ENCODE results near the gene IZUMO2.

The IZUMO2 gene

DNA sequence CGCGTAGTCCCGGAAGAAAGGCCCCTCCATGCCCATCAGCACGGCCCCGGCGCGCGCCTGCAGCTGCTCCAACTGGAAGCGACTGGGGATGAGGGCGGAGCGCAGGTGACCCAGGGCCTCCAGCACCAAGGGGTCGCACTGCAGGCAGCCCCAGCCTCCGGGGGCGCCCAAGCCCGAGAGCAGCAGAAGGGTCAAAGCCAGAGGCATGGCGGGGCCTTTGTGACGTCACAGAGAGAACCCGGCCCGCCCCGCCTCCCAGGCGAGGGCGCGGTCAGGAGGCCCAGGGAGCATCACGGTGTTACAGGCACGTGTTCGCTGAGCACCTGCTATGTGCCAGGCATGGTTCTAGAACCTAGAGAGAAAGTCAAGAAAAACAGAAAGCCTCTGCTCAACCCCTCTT lies at the start of gene IZUMO2:
Gene IZUMO2, minus strand, starts transcription at position 294 of the 400 bp plus-strand sequence. Its CDS starts 87 bp downstream, at position 207.
- no peak for DNase-seq (ENCODE audit: low read depth)

DNA sequence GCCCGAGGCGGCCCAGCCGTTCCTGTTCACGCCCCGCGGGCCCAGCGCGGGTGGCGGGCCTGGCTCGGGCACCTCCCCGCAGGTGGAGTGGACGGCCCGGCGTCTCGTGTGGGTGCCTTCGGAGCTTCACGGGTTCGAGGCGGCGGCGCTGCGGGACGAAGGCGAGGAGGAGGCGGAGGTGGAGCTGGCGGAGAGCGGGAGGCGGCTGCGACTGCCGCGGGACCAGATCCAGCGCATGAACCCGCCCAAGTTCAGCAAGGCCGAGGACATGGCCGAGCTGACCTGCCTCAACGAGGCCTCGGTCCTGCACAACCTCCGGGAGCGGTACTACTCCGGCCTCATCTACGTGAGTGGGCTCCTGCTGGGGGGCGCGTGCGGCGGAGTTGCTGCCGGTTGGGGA lies 47.3 kb upstream of the IZUMO2 start:
- no peak for DNase-seq (ENCODE audit: low read depth)

DNA sequence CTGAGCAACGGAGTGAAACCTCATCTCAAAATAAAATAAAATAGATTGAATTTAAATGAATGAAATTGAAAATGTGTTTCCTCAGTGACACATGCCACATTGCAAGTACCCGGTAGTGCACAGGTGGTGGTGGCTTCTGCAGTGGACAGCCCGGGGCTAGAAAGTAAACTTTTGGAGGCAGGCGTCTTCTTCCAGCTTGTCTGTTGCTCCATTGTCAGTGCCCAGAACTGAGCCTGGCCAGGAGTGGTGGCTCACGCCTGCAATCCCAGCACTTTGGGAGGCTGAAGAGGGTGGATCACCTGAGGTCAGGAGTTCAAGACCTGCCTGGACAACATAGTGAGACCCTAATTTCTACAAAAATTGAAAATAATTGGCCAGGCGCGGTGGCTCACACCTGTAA lies 46.0 kb upstream of the IZUMO2 start:
- no peak for DNase-seq (ENCODE audit: low read depth)

DNA sequence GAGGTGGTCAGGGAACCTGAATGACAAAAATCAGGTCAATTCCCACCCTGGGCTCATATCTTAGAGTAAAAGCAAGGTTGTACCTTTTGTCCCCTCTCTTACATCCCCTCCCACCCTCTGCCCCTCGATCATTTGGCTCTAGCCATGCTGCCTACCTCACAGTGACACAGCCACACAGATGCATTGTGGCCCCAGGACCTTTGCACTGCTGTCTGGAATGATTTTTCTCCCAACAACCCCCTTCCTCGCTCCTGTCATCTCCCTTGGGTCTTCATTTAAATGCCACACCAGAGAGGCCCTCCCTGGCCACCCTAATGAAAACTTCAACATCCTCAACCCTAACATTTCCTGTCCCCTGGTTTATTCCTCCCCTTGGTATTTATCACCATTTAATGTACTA lies 44.6 kb upstream of the IZUMO2 start:
- no peak for DNase-seq (ENCODE audit: low read depth)

DNA sequence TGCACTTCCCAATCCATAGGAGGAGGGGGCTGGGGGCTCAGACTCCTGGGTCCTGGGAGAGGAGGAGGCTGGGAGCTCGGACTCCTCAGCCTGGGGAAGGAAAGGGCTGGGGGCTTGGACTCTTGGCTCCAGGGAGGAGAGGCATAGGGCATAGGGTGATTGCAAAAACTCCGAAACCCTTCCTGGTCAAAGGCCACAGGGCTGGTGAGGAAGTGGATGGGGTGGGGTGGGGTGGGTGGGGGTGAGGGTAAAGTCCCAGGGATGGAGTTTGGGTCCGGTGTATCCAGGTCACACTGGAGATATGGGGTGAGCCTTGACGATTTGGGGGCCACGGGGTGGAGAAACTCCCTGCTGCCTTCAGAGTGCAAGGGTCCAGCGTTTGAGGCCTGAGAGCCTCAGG lies 43.1 kb upstream of the IZUMO2 start:
- DNase-seq (ENCODE audit: low read depth), result no peak

DNA sequence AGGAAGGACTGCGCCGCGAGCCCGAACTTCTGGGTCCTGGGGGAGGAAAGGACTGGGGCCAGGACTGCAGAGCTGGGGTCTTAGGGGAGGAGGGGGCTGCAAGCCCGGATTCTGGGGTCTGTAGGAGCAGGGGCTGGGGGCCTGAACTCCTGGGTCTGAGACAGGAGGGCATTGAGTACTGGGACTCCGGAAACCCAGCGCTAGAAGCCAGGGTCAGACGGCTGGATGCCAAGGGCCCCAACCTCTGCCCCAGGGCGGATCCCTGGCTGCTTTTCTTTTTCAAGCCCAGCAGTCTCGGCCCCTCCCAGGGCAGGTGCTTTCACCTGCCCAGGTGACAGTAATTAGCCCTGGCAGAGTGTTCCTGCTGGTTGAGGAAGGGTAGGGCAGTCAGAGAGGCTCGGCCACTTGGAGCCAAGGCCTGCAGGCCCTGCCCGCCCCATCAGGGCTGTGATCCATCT lies 42.6 kb upstream of the IZUMO2 start:
- DNase-seq (ENCODE audit: low read depth), result no peak

DNA sequence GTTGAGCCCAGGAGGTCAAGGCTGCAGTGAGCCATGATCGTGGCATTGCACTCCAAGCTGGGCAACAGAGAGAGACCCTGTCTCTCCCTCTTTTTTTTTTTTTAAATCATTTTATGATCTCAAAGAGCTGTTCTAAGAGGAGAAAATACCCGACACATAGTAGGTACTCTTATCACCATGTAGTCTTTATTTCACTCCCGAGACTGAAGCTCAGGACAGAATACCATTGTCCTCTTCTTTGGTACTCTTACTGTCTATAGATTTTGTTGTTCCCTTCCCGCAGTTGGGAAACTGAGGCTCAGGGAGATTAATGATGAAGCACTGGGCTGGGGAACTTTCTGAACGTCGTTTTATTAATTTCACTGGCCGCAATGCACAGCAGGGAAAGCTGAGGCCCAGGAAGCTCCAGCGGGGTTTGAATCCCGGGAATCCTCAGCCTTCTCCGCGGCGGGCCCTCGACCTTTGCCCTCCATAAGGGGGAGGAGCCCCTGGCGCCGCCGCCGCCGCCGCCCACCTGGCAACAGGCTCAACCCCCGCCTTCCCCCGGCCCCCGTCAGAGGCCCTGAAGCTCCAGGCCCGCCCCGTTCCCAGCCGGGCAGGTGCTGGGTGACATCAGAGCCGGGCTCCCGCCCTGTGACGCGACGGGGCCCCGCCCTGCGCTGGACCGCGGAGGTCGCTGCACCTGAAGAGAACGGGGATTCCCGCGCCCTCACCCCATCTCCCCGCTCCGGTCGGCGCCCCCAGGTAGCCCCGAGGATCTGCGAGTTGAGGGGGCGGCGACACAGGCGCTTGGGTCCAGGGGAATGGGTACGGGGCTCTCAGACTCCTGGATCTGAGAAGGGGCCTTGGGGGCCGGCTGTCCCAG lies 42.0 kb upstream of the IZUMO2 start:
- no peak for DNase-seq (ENCODE audit: low read depth)

DNA sequence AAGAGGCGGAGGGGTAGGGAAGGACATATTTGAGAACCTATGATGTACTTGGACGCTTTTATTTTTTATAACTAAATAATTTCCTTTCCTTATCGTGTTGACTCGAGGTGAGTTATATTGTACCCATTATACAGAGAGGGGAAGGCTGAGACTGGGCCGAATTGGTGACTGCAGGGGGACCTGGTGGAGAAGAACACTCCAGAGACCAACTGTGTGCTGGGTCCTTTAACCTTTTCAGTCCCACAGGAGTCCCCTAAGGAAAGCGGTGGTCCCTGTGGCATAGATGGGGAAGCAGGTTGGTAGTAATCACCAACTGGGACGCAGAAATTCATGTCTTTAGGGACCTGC lies 41.0 kb upstream of the IZUMO2 start:
- DNase-seq (ENCODE audit: low read depth), result no peak

DNA sequence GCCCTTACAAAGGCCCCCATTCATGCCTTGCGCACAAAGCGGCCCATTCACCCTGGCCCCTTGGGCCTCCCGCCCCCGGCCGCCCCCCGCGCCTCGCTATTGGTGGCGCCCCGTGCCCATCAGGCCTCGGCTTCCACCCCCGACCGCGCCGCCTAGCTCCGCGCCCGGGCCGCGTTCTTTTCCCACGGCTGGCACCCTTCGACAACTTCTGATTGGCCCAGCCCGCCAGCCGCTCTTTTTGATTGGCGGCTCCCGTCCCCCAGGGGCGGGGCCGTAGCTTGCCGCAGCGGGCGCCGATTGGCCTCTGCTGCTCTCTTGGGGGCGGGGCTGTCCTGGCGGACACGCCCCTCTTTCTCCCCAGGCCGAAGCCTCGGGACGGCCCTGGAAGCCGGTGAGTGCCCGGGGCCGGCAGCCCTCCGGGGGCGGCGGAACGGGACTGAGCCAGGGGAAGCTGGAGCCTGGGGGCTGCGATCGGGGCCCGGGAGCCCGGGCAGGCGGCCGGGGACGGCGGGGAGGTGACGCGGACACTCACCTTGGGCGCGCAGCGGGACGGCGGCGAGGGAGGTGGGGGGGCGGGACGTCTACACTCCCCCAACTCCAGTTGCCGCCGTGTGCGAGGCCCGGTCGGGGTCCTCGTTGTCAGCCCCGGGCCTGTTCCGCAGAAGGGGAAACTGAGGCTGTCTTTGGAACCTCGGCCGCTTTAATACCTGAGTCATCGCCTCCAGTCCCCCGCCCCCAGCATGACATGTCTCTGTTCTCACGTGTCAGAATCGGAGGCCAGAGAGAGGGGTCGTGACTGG lies 40.4 kb upstream of the IZUMO2 start, which contains the start of gene MYH14:
Gene MYH14, plus strand, starts transcription at position 342 of the 800 bp plus-strand sequence. CDS start 6,744 bp downstream, outside the sequence.
- DNase-seq (ENCODE audit: low read depth), result no peak

DNA sequence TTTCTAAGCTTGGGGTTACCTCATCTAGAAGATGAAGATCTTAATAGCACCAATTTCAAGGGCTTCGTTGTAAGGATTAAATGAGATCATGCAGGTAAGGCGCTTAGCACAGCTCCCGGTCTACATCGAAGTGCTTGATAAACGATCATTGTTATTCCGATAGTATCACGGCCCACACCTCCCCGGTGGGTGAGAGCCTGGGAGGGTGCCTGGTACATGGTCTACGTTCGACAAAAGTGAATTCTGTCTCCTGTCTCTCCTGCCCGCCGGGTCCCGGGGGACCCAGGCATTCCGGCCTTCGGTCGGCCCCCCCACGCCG lies 39.8 kb upstream of the IZUMO2 start:
- DNase-seq (ENCODE audit: low read depth), result no peak

DNA sequence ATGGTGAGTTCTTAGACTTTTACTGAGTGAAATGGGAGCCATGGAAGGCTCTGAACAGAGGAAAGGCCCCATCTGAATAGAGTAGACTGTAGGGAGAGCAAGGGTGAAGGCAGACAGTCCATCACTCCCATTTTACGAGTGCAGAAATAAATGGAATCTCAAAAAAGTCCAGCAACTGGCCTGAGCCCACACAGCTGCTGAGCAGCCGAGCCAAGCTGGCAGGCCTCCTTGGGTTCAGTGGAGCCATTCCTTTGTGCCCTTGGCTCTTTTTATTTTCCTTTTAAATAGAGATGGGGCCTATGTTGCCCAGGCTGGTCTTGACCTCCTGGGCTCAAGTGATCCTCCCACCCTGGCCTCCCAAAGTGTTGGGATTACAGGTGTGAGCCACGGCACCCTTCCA lies 39.3 kb upstream of the IZUMO2 start:
- DNase-seq (ENCODE audit: low read depth), result no peak

DNA sequence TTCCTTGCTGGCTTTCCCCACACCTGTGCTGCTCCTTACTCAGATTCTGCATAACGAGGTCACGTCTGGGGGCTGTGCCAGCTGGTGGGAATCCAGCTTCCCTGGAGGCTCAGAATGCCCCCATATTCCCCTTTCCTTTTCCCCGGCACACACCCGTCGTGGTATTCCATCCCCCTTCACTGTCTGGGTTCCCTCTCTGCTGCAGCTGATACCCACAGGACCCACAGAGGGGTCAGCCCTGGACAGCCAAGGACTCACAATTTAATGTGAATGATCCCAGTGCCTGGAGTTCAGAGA lies 36.1 kb upstream of the IZUMO2 start:
- no peak for DNase-seq (ENCODE audit: low read depth)

DNA sequence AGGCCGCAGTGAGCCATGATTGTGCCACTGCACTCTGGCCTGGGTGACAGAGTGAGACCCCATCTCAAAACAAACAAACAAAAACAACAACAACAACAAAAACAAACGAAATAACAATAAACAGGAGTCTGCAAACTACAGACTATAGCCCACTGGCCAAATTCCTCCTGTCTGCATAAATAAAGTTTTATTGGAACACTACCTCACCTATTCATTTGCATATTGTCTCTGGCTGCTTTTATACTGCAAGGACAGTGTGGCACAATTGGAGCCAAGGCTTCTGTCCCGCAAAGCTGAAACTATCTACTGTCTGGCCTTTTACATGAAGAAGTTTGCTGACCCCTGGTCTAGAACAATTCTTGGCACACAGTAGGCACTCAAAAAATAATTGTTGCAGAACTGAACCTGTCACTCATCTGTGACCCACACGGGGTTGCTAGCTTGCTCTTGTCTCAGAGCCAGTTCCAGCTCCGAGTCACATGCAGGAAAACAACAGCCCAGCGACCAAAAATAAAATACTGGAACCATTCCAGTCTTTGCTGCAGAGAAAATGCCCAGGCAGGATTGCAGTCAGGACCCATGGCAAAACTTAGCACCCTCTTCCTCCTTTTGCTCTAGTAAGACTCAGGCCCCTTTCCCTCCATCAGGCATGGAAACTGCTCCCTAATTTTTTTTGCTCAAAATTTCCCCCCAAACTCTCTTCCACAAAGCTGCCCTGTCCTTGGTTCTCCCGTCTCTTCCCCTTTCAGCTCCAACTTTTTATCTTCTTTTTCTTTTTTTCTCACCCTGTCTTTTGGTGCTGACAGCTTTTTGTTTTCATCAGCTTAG lies 35.6 kb upstream of the IZUMO2 start:
- no peak for DNase-seq (ENCODE audit: low read depth)

DNA sequence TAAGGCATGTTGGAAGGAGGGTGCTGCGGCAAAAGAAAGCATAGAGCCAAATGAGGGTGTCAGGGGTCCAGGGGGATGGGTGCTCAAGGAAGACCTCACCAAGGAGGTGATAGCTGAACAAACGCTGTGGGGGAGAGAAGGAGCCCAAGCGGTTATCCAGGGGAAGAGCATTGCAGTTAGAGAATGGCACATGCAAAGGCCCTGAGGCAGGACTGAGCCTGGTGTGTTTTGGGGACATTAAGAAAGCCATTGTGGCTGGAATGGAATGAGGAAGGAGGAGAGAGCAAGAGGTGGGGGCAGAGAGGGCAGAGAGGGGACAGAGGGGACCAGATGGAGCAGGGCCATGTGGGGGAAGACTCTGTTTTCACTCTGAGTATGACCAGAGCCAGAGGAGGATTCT lies 34.3 kb upstream of the IZUMO2 start:
- no peak for DNase-seq (ENCODE audit: low read depth)

DNA sequence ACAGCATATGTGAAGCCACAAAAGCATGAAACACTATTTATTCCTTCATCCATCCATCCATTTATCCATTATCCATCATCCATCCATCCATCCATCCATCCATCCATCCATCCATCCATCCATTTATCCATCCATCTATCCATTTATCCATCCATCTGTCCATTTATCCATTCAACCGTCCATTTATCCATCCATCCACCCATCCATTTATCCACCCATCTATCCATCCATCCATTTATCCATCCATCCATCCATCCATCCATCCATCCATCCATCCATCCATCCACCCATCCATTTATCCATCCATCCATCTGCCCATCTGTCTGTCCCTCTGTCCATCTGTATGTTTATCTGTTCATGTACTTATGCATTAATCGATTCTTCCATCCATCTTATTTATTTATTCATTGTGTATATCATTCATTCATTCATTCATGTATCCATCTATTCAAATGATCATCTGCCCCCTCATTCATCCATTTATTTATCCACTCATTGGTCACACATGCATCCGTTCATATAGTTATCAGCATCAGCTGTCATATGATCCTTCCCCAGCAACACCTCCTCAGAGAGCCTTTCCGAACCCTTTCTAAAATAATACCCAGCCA lies 33.3 kb upstream of the IZUMO2 start:
- DNase-seq (ENCODE audit: low read depth), result no peak

DNA sequence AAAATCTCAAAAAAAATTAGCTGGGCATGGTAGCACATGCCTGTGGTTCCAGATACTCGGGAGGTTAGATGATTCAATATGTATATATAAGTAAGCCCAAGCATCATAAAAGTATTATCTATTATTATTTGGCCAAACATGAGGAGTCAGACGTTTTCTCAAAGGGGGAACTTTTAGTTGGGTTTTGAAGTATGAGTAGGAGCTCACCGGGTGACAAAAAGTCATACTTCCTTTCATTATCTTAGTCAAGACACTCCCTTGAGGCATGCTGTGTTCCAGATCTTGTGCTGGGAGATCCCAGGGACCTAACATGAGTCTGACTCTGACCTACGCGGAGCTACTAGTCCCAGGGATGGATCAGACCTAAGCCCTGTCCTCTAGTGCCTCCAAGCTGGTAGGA lies 32.1 kb upstream of the IZUMO2 start:
- DNase-seq (ENCODE audit: low read depth), result no peak

DNA sequence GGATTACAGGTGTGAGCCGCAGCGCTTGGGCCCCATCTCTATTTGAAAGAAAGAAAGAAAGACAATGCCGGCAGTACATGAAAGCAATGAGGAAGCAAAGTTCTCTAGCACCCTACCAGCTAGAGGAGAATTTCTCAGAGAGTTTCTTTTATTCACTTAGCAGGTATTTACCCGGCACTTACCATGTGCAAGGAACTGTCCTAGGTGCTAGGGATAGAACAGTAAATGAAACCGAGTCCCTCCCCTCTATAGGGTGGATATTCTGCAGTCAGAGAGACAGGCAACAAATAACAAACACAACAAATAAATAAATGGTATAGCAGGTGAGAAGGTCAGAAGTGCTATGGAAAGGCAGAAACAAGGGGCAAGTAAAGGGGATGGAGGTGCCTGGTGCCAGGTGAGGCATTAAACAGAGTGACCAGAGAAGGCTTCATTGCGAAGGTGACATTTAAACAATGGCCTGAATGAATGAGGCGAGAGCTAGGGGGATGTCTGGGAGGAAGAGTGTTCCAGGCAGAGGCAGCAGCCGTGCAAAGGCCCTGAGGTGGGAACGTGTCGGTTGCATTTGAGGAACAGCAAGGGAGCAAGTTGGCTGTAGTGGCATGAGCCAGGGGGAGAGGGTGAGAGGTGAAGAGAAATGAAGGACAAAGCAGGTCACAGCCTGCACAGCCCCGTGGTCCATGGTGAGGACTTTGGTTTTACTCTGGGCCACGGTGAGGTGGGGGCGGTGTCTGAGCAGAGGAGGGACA lies 29.6 kb upstream of the IZUMO2 start:
- DNase-seq (ENCODE audit: low read depth), result no peak

DNA sequence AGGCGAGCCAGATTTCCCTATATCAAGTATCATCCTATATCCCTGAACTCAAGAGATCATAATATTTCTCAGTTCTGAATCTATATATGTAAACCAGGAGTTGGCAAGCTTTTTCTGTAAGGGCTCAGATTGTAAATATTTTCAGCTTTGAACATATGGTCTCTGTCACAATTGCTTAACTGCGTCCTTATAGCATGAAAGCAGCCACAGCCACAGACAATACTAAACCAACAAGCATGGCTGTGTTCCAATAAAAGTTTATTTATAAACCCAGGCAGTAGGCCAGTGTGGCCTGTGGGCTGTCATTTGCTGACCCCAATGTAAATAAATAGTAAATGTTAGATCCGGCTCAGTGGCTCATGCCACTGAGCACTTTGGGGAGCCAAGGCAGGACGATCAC lies 28.1 kb upstream of the IZUMO2 start:
- DNase-seq (ENCODE audit: low read depth), result no peak

DNA sequence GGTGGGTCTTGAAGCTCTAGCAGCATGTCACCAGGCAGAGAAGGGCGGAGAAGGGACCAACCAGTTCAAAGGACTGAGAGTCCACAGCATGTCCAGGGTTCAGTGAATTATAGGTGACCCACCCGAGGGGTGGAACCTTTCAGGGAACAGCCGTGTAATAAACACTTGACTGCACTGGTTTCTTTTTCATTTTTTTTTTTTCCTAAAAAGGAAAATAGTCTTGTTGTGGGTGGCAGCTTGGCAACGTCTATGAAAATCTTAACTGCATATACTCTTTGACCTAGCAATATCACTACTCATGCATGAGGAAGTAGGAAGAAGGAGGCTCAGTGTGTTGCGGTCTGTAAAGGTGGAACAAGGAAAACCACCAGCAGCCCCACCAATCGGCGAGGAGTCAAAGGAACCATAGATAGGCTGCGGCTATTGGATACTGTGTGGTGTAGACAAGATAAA lies 27.4 kb upstream of the IZUMO2 start:
- DNase-seq (ENCODE audit: low read depth), result no peak

DNA sequence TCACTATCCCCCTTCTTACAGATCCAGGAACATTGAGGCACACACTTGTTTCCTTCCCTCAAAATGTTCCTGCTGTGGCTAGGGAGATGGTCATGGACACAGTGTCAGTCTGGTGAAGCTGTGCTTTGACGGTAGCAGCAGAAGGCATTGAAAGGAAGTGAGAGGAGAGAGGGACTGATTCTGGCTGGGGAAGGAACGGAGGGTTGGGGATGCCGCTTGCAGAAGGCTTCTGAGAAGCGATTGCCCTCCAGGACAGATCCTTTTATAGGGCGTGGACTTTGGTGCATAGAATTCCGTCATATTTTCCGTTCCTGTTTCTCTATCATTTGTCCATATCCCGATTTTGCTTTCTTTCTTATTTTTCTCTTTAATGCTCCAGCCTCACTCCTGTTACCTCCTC lies 26.2 kb upstream of the IZUMO2 start:
- DNase-seq (ENCODE audit: low read depth), result no peak

DNA sequence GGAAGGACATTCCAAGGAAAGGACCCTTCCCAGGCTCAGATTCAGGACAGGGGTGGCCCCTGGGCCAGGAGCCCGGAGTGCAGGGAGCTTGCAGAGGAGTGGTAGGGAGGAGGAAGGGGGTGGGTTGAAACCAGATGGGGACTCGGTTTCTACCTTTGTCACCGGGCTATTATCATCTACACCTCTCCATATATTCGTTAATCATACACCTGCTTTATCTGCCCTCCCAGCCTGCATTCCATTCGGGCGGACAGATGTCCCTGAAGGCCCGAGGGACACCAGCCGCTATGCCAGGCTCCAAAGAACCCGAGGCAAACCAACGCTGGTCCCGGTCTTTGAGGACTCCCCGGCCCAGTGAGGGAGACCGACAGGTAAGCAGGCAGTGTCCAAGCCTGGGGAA lies 24.9 kb upstream of the IZUMO2 start:
- no peak for DNase-seq (ENCODE audit: low read depth)

Data from HS-27A (cell line).